Measurements from ENCODE around the gene UQCC3.
"Not testable (repeated sequence)": the region's sequence is repeated elsewhere in the genome, so short reads cannot be mapped to it uniquely, and the experiment has no call there.

Gene UQCC3

GRCh38 chr11:62666259-62666926 is 5.1 kb upstream of the UQCC3 start:
- no peak for TF ChIP-seq CTCF (IDR thresholded peaks at IDR 0.05; ENCODE audit: insufficient read depth, low read depth, low read length, missing control alignments)
- DNase-seq (ENCODE audit: low read depth) = peak; percentile 43
- peak overlapping the region; percentile 94 for H3K4me3 ChIP-seq (ENCODE audit: low read depth, low read length)

DNA sequence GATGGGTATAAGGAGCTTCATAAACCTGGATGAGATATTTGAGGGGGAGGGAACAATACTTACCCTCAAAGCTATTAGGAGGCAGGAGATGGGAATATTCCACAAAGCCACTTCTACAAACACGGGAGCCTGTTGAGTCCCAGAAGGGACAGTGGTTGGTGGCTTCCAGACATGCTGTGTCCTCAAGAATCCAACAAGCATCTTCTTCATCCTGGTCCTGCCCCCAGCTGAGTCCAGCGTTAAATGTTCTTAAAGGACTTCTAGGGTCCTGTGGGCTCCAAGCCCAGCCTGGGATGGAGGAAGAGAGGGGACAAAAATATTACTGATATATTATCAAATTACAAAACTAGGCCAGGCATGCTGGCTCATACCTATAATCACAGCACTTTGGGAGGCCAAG is 4.0 kb upstream of the UQCC3 start:
- no peak for TF ChIP-seq CTCF (IDR thresholded peaks at IDR 0.05; ENCODE audit: insufficient read depth, low read depth, low read length, missing control alignments)
- H3K4me3 ChIP-seq (ENCODE audit: low read depth, low read length) = peak overlapping the region; percentile 94
- no peak for DNase-seq (ENCODE audit: low read depth)

GRCh38 chr11:62669420-62670161 is 1.9 kb upstream of the UQCC3 start:
- no peak for DNase-seq (ENCODE audit: low read depth)
- no peak overlapping the region for H3K4me3 ChIP-seq (ENCODE audit: low read depth, low read length)
- no peak for TF ChIP-seq CTCF (IDR thresholded peaks at IDR 0.05; ENCODE audit: insufficient read depth, low read depth, low read length, missing control alignments)

GRCh38 chr11:62671236-62671607 is 251 bp upstream of the UQCC3 start:
- no peak for TF ChIP-seq CTCF (IDR thresholded peaks at IDR 0.05; ENCODE audit: insufficient read depth, low read depth, low read length, missing control alignments)
- peak overlapping the region; percentile 64 for H3K4me3 ChIP-seq (ENCODE audit: low read depth, low read length)
- DNase-seq (ENCODE audit: low read depth) = peak; percentile 63

- no peak overlapping the region for H3K4me3 ChIP-seq (ENCODE audit: low read depth, low read length)
- no peak for DNase-seq (ENCODE audit: low read depth)
- no peak for TF ChIP-seq CTCF (IDR thresholded peaks at IDR 0.05; ENCODE audit: insufficient read depth, low read depth, low read length, missing control alignments)
Measured at GRCh38 chr11:62673196-62673525, 1.7 kb downstream of the UQCC3 start.

DNA sequence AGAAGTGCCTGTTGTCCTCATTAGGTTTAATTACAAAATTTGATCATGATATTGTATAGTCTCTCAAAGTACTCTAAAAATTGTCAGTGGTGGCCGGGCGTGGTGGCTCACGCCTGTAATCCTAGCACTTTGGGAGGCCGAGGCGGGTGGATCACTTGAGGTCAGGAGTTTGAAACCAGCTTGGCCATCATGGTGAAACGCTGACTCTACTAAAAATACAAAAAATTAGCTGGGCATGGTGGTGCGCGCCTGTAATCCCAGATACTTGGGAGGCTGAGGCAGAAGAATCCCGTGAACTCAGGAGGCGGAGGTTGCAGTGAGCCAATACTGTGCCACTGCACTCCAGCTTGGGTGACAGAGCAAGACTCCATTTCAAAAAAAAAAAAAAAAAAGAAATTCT is 3.9 kb downstream of the UQCC3 start:
- DNase-seq (ENCODE audit: low read depth); H3K4me3 ChIP-seq (ENCODE audit: low read depth, low read length): not testable (repeated sequence)

- H3K4me3 ChIP-seq (ENCODE audit: low read depth, low read length) = no peak overlapping the region
- DNase-seq (ENCODE audit: low read depth) = no peak
- TF ChIP-seq CTCF (IDR thresholded peaks at IDR 0.05; ENCODE audit: insufficient read depth, low read depth, low read length, missing control alignments) = no peak
Measured at GRCh38 chr11:62676698-62677097, 5.2 kb downstream of the UQCC3 start.

Measured in GM12865 (cell line).